ENCODE results near the gene PRRC1.

GRCh38 chr5:127580731-127581130, 63.3 kb downstream of the PRRC1 start:
- TF ChIP-seq CTCF (IDR thresholded peaks at IDR 0.05) = no peak
- no peak for TF ChIP-seq POLR2A (IDR thresholded peaks at IDR 0.05)

Data from tibial nerve (tissue), 3 donors.